Measurements from ENCODE around the gene ZNF786. TPM values are rescaled to one million over a fixed set of nuclear protein-coding genes. Genes with fewer than 3 reads are reported as not detected.
"Not testable (repeated sequence)": the region's sequence is repeated elsewhere in the genome, so short reads cannot be mapped to it uniquely, and the experiment has no call there.

Gene ZNF786
- total RNA-seq, 1 experiment from 2014 or later: 4.1 TPM

DNA sequence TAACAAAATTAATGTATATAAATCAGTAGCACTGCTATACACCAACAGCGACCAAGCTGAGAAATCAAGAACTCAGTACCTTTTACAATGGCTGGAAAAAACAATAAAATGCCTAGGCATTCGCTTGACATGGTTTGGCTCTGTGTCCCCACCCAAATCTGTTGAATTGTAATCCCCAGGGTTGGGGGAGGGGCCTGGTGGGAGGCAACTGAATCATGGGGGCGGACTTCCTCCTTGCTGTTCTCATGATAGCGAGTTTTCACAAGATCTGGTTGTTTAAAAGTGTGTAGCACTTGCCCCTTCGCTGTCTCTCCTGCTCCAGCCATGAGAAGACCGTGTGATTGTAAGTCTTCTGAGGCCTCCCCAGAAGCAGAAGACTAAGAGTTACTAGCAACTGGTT, 8.6 kb downstream of the ZNF786 start:
- DNase-seq (ENCODE audit: low read depth): no peak

DNA sequence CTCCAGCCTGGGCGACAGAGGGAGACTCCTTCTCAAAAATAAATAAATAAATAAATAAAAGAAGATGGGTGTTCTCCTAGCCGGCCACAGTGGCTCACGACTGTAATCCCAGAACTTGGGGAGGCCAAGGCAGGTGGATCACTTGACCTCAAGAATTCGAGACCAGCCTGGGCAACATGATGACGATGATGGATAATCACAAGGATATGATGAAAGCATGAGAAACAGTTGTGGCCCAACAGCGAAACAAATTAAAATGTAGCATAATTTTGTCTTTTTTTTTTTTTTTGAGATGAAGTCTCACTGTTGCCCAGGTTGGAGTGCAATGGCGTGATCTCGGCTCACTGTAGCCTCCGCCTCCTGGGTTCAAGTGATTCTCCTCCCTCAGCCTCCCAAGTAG, 12.9 kb downstream of the ZNF786 start:
- no peak for DNase-seq (ENCODE audit: low read depth)

DNA sequence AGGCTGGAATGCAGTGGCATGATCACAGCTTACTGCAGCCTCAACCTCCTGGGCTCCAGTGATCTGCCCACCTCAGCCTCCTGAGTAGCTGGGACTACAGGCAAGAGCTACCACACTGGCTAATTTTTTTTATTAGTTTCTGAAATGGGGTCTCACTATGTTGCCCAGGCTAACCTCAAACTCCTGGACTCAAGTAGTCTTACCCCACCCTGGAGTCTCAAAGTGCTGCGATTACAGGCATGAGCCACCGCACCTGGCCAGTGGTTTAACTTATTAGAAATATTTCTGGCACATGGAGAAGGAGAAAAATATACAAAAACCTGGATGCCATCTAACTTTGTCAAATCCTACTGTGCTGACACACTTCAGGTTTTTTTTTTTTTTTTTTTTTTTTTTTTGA, 15.2 kb downstream of the ZNF786 start:
- DNase-seq (ENCODE audit: low read depth): no peak

DNA sequence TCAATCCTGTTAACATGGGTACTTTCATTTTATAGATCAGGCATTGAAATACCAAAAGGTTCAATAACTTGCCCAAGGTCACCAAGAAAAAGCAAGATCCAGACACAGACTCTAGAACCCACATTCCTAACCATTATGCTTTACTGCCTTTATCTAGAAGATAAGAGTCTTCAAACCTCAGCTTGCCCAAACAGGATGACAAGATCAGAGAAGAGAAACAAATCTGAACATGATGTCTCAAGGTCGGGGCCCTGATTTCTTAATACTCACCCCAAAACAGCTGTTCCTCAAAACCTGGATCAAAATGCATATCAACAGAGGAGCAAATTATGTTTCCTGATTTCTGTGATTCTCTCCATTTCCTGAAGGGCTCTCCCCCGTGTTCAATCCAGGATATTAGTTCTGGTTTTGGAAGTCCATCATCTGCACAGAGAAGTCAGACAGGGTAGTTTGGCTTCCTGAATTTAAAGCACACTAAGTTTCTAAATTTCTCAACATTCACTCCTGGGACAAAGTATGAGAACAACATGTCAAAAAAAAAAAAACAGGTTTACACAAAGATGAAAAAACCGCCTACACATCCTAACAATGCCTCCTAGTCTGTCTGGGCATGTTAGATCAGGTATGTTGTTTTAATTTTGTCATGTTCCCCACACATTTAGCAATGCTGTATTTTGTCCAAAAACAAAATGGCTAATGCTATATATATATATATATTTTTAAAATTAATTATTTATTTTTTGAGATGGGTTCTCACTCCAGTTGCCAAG, 16.2 kb downstream of the ZNF786 start:
- no peak for DNase-seq (ENCODE audit: low read depth)

DNA sequence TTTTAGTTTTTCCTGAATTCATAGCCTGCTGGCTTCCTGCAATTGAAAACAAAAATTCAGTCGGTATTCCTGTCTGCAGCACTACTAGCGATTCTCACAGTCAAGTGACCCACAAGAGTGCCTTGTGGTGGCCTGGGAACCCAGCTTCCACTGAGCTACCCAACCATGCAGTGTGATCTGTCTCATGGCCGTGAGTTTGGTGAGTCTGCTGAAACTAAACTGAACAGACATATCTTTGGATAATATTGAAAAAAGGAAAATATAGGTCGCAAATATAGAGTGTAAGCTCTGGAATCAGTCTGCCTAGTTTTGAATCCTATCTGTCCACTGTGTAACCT, 18.1 kb downstream of the ZNF786 start:
- DNase-seq (ENCODE audit: low read depth): no peak

DNA sequence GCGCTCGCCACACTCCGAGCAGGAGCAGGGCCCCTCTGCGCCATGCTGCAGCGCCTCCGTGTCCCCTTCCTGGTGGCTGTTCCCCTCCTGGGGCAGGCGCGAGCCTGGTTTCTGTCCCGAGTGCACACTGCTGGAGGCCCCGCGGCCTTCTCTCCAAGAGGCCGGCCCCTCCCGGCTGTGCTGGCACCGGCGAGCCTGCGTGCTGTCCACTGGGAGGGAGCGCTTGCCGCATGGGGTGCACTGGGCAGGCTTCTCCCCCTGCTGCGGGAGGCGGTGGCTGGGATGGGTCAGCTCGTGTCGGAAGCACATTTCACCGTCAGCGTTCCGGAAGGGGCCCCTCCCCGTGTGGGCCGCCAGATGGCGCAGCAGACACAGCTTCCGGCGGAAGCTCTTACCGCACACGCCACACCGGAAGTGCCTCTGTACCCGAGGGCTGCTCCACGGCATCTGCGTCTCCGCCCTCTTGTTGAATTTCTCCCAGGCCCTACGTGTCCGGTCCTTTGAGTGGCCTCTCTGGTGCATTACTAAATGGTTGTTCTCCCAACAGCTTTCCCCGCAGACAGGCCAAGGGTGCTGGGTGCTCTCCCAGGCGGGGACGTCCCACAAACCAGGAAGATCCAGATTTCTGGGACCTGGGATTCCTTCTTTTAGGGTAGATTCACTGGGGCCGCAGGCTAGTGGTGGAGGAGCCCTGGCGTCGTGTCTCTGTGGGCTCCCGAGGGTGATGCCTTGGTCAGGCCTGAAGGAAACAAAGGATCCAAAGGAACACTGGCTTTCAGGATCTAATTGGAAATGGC, 18.7 kb downstream of the ZNF786 start:
- DNase-seq (ENCODE audit: low read depth): no peak

DNA sequence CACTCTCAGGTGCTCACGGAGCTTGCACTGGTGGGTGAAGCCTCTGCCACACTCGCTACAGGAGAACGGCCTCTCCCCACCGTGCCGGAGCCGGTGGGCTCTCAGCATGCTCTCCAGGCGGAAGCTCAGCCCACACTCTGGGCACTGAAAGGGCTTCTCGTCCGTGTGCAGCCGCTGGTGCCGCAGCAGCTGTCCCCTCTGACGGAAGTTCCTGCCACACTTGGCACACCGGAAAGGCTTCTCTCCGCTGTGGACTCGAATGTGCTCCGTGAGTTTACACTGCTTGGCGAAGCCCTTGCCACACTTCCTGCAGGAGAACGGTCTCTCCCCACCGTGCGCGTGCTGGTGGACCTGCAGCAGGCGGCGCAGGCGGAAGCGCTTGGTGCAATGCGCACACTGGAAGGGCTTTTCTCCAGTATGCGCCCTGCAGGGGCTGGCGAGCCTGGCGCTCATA, 19.3 kb downstream of the ZNF786 start:
- no peak for DNase-seq (ENCODE audit: low read depth)

DNA sequence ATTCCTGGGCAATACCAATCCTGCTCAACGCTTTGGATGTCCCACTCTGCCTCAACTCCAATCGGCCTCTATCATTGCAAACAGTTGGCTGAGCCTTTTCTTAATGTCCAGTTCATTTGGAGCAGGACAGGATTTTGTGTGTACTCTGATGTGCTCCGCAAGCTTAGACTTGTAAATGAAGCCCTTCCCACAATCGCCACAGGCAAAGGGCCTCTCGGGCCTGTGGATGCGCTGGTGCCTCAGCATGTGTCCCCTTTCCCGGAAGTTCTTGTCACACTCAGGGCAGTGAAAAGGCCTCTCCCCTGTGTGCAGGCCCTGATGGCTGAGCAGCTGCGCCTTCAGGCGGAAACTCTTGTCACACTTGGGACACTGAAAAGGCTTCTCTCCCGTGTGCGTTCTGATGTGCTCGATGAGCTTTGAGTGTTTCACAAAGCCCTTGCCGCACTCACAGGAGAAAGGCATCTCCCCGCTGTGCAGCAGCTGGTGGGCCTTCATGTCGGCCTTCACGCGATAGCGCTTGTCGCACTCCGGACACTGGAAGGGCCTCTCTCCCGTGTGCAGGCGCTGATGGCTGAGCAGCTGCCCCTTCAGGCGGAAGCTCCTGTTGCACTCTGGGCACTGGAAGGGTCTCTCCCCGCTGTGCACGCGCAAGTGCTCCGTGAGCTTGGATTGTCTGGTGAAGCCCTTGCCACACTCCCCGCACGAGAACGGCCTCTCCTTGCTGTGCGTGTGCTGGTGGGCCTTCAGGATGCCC, 20.0 kb downstream of the ZNF786 start:
- DNase-seq (ENCODE audit: low read depth): no peak

DNA sequence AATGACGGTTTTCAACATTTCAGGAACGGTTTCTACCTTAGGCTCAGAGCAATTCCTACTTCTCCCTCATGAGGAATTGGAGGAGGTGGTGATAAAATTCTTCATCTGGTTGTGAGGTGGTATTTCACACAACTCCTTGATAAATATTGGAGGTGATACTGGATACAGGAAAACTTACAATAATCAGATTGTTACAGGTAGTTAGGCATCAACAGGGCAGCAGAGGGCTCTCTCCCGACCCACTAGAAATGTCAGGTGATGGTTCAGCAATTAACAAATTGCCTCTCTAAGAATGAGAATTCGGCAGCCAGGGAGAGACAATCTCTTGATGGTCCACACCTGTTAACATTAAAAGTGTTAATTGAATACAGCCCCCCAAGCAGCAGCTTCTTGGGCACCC, 22.6 kb downstream of the ZNF786 start:
- no peak for DNase-seq (ENCODE audit: low read depth)

DNA sequence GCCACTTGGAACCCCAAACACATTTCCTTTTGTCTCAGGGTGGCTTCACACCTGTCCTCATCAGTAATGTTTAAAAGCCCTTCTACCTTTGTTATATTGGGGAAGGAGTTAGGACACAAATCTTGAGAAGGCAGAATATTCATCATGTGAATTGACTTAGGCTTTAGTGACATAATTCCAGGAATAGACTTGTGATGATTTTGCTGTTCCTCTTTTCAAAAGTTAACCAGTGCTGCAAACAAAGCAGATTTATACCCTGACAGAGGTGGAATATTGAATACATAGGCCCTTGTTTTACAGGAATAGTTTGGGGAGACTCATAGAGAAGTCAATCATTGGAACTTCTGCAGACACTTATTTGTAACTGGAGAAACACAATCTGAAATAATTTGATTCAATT, 27.0 kb downstream of the ZNF786 start:
- no peak for DNase-seq (ENCODE audit: low read depth)

DNA sequence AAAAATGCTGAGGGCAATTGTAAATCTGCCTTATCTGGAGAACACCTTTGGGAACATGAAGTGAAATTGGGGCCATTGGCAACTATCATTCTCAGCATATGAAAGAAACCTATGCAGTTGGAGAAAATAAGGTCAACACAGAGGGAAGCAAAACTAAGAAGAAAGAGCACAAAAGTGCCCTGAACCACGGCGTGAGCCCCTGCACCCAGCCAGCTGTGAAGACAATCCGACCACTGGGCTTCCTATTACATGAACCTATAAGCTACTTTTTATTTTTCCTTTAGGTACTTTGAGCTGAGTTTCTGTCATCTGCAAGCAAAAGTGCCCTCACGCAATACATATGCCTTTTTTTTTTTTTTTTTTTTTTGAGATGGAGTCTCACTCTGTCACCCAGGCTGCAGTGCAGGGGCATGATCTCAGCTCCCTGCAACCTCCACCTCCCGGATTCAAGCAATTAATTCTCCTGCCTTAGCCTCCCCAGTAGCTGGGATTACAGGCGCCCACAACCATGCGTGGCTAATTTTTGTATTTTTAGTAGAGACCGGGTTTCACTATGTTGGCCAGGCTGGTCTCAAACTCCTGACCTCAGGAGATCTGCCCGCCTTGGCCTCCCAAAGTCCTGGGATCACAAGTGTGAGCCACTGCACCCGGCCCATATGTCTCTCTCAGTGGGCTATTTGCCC, 28.2 kb downstream of the ZNF786 start:
- DNase-seq (ENCODE audit: low read depth): not testable (repeated sequence)

DNA sequence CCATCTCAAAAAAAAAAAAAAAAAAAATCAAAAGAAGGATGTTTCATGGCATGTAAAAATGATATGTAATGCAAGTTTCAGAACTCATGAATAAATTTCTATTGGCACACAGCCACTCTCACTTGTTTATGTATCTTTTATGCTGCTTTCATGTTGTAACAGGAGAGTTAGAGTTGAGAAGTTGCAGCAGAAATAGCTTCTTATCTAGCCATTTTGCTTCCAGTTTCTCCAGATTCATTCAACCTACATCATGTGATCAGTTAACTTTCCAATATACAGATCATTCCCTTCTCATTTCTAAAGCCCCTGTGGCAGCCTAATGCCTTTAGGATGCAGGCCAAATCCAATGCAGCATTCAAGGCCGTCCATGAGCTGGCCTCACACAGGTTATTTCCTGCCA, 30.4 kb downstream of the ZNF786 start:
- DNase-seq (ENCODE audit: low read depth): no peak

DNA sequence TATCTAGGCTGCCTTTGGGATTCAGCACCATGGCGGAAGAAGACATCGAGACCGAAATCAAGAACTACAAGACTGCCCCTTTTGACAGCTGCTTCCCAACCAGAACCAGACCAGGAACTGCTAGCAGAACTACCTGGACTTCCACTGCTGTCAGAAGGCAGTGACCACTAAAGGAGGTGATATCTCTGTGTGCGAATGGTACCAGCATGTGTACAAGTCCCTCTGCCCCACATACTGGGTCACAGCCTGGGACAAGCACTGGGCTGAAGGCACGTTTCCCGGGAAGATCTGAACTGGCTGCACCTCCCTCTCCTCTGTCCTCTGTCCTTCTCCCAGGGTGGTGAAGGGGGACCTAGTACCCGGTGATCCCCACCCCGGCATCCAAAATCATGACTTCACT, 36.6 kb downstream of the ZNF786 start:
- no peak for DNase-seq (ENCODE audit: low read depth)

DNA sequence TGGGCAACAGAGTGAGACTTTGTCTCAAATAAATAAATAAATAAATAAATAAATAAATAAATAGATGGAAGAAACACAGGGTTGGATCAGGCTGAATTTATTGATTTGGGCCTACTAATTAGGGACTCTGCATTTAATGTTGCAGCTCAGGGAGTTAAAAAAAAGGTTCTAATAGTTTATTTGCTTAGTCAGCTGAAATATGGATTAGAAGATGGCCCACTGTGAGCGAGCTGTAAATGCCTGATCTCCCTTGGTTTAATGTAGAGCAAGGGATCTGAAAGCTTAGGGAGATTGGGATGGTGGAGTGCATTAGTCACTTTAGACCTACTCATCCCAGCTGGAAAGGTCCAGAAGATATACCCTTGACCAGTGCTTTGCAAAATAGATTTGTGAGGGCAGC, 37.1 kb downstream of the ZNF786 start:
- no peak for DNase-seq (ENCODE audit: low read depth)

DNA sequence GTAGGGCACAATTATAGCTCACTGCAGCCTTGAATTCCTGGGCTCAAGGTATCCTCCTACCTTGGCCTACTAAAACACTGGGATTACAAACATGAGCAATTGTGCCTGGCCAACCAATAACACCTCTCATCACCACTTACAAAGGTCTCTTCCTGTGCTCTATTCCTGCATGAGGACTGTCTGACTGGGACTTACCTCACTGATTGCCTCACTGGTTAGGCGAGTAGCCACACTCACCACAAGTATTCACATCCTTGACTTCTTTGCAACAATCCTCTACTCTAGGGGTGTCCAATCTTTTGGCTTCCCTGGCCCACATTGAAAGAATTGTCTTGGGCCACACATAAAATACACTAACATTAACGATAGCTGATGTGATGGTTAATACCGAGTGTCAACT, 39.6 kb downstream of the ZNF786 start:
- peak; percentile 28 for DNase-seq (ENCODE audit: low read depth)

DNA sequence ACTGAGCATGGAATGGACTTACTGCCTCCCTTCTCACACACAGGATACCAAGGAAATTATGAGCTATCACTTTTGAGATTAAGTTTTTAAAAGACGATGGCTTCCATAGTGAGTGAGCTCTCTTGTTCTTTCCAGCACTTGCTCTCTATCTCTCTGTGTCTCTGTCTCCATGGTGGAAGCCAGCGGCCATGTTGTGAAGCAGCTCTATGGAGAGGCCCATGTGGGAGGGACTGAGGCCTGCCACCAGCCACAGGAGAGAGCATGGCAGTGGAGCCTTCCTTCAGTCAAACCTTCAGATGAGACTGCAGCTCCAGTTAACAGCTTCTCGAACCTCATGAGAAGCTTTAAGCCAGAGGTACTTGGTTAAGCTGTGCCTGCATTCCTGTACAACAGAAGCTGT, 41.7 kb downstream of the ZNF786 start:
- no peak for DNase-seq (ENCODE audit: low read depth)

DNA sequence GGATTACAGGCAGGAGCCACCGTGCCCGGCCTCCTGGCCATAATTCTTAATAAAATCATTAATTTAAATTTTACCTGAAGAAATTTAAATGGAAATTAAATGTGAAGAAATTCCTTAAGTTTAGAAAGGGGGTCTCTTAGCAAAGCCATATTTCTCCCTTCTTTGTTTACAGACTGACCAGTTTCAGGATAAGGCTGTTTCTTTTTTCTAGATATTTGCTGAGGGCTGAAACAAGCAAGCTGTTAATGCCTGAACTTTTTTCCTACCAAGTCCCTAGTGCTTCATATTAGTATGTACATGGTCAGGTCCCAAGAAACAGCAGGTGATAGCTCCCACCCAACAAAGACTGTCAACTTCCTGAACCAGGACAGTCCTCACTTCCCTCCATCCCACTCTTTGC, 44.1 kb downstream of the ZNF786 start:
- DNase-seq (ENCODE audit: low read depth): no peak

DNA sequence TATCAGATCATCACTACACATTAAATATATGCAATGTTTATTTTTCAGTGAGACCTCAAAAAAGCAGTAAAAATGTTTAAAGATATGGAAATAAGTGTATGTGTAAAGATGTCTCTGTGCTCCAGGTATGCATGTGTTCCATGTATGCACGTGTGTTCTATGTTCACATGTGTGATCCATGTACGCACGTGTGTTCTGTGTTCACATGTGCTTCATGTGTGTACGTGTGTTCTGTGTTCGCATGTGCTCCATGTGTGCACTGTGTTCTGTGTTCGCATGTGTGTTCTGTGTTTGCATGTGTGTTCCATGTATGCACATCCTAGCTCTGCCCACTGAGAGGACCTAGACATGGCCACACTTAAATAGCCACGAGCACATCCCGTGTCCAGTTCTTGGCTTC, 46.6 kb downstream of the ZNF786 start:
- no peak for DNase-seq (ENCODE audit: low read depth)

DNA sequence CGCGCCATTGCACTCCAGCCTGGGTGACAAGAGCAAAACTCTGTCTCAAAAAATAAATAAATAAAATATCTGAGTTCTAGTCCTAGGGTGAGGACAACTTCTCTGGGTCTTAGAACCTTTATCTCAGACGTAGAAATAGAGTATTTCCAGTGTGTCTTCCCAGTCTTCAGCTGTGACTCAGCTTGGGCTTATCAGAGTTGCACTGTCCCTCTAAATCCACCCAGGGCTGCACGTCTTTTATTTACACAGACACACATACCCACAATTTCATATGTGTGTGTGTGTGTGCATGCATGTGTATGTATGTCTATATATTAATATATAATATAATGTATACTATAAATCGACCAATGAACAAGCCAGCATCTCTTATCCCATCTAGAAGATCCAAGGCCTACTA, 49.2 kb downstream of the ZNF786 start:
- no peak for DNase-seq (ENCODE audit: low read depth)

DNA sequence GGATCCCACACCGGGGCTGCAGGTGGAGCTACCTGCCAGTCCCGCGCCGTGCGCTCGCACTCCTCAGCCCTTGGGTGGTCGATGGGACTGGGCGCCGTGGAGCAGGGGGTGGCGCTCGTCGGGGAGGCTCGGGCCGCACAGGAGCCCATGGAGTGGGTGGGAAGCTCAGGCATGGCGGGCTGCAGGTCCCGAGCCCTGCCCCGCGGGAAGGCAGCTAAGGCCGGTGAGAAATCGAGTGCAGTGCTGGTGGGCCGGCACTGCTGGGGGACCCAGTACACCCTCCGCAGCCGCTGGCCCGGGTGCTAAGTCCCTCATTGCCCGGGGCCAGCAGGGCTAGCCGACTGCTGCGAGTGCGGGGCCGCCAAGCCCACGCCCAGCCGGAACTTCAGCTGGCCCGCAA, 51.9 kb downstream of the ZNF786 start:
- not testable (repeated sequence) for DNase-seq (ENCODE audit: low read depth)

DNA sequence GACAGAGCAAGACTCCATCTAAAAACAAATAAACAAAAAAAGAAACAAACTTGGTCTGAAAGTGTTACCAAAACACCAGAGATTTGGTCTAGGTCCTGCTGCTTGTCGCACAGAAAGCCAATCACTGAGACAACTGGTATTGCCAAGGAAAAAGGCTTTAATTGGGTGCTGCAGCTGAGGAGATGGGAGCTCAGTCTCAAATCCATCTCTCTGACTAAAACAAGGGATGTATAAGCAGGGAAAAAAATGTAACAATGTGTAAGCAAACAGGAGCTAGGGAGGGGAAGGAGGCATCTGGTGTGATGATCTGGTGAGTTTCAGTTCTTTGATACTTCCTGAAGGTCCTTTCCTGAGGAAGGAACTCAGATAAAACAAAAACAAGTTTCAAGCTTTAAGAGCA, 53.8 kb downstream of the ZNF786 start:
- no peak for DNase-seq (ENCODE audit: low read depth)
